Gastrocnemius medialis (tissue), 4 donors: ENCODE data around the gene CIDEA. TPM values are rescaled to one million over a fixed set of nuclear protein-coding genes. Genes with fewer than 3 reads are reported as not detected.

ENCODE experiments used
- ATAC-seq, 2 donors: fragments of 150-250 bp; one replicate each; pipeline ENCODE4 v1.9.1; 2016
- DNase-seq, 2 donors: peaks; one replicate each; pipeline ENCODE4 v3.0.0-alpha.2; 2019
- H3K27ac ChIP-seq, 4 donors: fragments of 200-600 bp; sonication (generic); 1 replicate in 1 of 4; 2 replicates in 3 of 4; pipeline ENCODE4 v1.5.1; 2016 to 2018; ENCODE audit warnings: mild to moderate bottlenecking in 2 of 4, moderate library complexity in 1 of 4
- H3K27me3 ChIP-seq, 3 donors: fragments of 200-600 bp; sonication (generic) in 2 of 3; 1 replicate in 1 of 3; 2 replicates in 2 of 3; pipeline versions ENCODE4 v1.5.1 to v1.6.0; 2016 to 2019; ENCODE audit warnings: mild to moderate bottlenecking in 1 of 3, moderate library complexity in 1 of 3
- H3K36me3 ChIP-seq, 2 donors: fragments of 200-600 bp; sonication (generic) in 1 of 2; one replicate each; pipeline ENCODE4 v1.5.1; 2017 to 2018
- H3K4me1 ChIP-seq, 2 donors: fragments of 200-600 bp; sonication (generic) in 1 of 2; one replicate each; pipeline ENCODE4 v1.5.1; 2016 to 2017; ENCODE audit warnings: mild to moderate bottlenecking in 2 of 2
- H3K4me3 ChIP-seq, 4 donors: fragments of 200-600 bp; sonication (generic) in 3 of 4; 1 replicate in 1 of 4; 2 replicates in 3 of 4; pipeline ENCODE4 v1.5.1; 2016 to 2019; ENCODE audit warnings: mild to moderate bottlenecking in 2 of 4
- H3K9me3 ChIP-seq, 3 donors: fragments of 200-600 bp; sonication (generic) in 2 of 3; 1 replicate in 1 of 3; 2 replicates in 2 of 3; pipeline ENCODE4 v1.5.1; 2016 to 2019
- POLR2A ChIP-seq, 2 donors: fragments of 450-650 bp; IDR thresholded peaks; one replicate each; pipeline ENCODE4 v1.6.1; 2017; ENCODE audit warnings: antibody characterized with exemption in 2 of 2, mild to moderate bottlenecking in 2 of 2, moderate library complexity in 2 of 2
- in situ Hi-C, 4 donors: fragments of 200-750 bp; cut with MboI; loops; one replicate each; pipeline versions ENCODE4 v1.15.0 to v1.8.0; 2017; ENCODE audit warnings: low sequenced_read_pairs in 4 of 4
- intact Hi-C: fragments of 100-400 bp; cut with DNase I; formaldehyde crosslinking; loops from one replicate; pipeline ENCODE4 v1.15.1; 2023; ENCODE audit warnings: low total_unique reads
- total RNA-seq, 4 donors: library from RNA; depleted of rRNA; stranded (reverse); fragments of >200 nt; gene quantifications; one replicate each; pipeline versions ENCODE4 v1.1.0 to v1.2.3, GENCODE V29; 2016
- TF ChIP-seq, protein P1 (sequence below), 5 experiments: fragments of 450-650 bp in 3 of 5; fragments of 200-600 bp in 2 of 5; sonication (generic) in 2 of 5; IDR thresholded peaks in 4 of 5; conservative IDR thresholded peaks in 1 of 5; 1 replicate in 4 of 5; 2 replicates in 1 of 5; pipeline ENCODE4 v1.5.1; 2016 to 2019; ENCODE audit warnings: antibody characterized with exemption in 5 of 5, mild to moderate bottlenecking in 3 of 5, moderate library complexity in 3 of 5

The CIDEA gene
- total RNA-seq, 4 donors from 2014 or later = 0.33 to 7.4 TPM; not detected in 2

DNA sequence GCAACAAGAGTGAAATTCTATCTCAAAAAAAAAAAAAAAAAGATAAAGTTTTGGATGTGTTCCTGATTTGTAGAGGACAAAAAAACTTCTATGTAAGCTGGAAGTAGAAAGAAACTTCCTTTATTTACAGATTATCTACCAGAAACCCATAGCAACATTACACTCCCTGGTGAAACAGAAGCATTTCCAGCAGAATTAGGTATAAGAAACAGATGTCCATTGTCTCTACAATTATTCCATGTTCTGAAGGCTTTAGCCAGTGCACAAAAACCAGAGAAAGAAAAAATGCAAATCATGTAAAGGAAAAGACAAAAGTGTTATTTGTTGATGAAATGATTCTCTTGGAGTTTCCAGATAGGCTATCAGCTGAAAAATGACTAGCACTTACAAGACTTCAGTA is 58.8 kb downstream of the CIDEA start:
- in situ Hi-C loops = no loop called here
- Histone ChIP-seq H3K36me3 (peaks cover 0 to 14% of the 10 kb centered on the region in 2 donors), H3K4me1 (peaks cover 19 to 31% of the 10 kb centered on the region in 2 donors), H3K4me3 (no peak overlapping the region), H3K27ac (no peak overlapping the region), H3K27me3 (peaks cover 10 to 14% (median 11%) of the 10 kb centered on the region in 3 donors), H3K9me3 (peaks cover 0 to 6% (median 0%) of the 10 kb centered on the region in 3 donors)
- ATAC-seq = no peak
- intact Hi-C loops = no loop called here
- no peak for TF ChIP-seq POLR2A (IDR thresholded peaks at IDR 0.05)
- TF ChIP-seq, protein P1, sequence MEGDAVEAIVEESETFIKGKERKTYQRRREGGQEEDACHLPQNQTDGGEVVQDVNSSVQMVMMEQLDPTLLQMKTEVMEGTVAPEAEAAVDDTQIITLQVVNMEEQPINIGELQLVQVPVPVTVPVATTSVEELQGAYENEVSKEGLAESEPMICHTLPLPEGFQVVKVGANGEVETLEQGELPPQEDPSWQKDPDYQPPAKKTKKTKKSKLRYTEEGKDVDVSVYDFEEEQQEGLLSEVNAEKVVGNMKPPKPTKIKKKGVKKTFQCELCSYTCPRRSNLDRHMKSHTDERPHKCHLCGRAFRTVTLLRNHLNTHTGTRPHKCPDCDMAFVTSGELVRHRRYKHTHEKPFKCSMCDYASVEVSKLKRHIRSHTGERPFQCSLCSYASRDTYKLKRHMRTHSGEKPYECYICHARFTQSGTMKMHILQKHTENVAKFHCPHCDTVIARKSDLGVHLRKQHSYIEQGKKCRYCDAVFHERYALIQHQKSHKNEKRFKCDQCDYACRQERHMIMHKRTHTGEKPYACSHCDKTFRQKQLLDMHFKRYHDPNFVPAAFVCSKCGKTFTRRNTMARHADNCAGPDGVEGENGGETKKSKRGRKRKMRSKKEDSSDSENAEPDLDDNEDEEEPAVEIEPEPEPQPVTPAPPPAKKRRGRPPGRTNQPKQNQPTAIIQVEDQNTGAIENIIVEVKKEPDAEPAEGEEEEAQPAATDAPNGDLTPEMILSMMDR (IDR thresholded peaks at IDR 0.05 in 4 of 5, conservative IDR thresholded peaks at IDR 0.05 in 1 of 5) = no peak
- no peak for DNase-seq

DNA sequence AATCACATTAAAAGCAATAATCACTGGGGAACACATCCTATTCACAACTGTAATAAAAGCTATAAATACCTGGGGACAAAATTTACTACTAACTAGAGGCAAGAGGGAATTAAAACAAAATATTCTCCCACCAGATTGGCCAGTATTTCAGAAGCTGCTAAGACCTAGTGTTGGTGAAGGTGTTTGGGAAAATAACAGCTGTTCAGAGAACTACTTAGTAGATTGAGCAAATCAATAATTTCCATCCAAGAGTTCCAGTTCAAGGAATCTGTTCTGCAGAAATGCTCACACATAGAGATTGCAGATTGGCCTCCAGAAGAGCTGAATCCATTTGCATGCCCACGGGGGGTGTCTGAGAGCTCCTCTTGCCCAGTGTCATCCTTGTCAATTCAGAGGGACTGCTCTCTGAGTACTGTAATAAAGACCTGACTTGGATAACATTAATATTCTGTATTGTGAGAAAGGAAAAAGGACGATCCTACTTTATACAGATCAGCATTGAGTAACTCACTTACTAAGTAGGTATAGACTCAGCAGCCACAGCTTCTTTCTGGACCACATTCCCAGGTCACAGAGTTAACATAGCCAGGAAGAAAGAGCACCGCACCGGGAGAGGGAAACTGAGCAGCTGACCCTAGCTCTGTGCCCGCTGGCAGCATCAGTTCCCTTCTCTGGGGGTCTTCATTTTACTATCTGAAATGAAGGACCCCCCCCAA is 59.5 kb downstream of the CIDEA start:
- intact Hi-C loops (no loop called here), in situ Hi-C loops (no loop called here)
- Histone ChIP-seq H3K4me3 (no peak overlapping the region), H3K27ac (no peak overlapping the region), H3K4me1 (peaks cover 19 to 32% of the 10 kb centered on the region in 2 donors), H3K36me3 (peaks cover 0 to 14% of the 10 kb centered on the region in 2 donors), H3K9me3 (peaks cover 0 to 6% (median 0%) of the 10 kb centered on the region in 3 donors), H3K27me3 (peaks cover 6 to 10% (median 10%) of the 10 kb centered on the region in 3 donors)
- no peak for ATAC-seq
- DNase-seq = no peak
- TF ChIP-seq, protein P1 (IDR thresholded peaks at IDR 0.05 in 4 of 5, conservative IDR thresholded peaks at IDR 0.05 in 1 of 5) = no peak
- TF ChIP-seq POLR2A (IDR thresholded peaks at IDR 0.05) = no peak

DNA sequence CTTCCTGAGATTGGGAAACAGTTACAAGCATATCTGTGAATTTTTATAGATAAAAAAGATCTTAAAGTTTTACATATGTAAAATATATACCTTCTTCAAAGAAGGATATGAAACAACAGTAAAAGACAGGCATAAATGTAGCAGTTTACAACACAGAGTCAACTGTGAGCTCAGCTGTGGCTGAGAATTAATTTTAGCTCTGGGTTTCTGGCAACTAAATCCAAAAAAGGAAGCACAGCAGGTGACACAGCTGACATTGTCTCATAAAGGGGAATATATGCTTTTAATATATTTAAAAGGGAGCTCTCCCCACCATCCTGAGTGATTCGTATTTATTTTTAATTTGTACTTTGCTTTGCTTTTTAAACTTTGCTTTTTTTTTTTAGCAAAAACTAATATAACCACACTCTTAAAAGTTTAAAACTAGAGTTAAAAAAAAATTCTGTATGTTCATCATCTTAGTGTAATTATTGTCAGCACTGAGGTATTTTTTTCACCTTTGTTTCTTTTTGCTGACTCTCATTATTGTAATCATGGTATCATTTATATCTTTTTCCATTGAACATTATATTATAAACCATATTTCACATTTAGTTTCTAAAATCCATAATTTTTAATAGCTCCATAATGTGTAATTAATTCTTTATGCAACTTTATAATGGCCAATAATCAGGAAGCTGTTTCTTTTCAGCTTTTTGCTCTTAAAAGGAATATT is 60.6 kb downstream of the CIDEA start:
- in situ Hi-C loops (no loop called here), intact Hi-C loops (no loop called here)
- no peak for ATAC-seq
- TF ChIP-seq, protein P1 (IDR thresholded peaks at IDR 0.05 in 4 of 5, conservative IDR thresholded peaks at IDR 0.05 in 1 of 5) = no peak
- TF ChIP-seq POLR2A (IDR thresholded peaks at IDR 0.05) = no peak
- H3K4me1 ChIP-seq = peaks cover 13 to 23% of the 10 kb centered on the region in 2 donors
- peaks cover 0 to 14% of the 10 kb centered on the region in 2 donors for H3K36me3 ChIP-seq
- no peaks in the 10 kb centered on the region for H3K27me3 ChIP-seq
- H3K4me3 ChIP-seq = no peak overlapping the region
- no peak for DNase-seq
- H3K9me3 ChIP-seq = peaks cover 0 to 6% (median 0%) of the 10 kb centered on the region in 3 donors
- H3K27ac ChIP-seq = peak overlapping the region in 1 of 4 donors; percentile 18

DNA sequence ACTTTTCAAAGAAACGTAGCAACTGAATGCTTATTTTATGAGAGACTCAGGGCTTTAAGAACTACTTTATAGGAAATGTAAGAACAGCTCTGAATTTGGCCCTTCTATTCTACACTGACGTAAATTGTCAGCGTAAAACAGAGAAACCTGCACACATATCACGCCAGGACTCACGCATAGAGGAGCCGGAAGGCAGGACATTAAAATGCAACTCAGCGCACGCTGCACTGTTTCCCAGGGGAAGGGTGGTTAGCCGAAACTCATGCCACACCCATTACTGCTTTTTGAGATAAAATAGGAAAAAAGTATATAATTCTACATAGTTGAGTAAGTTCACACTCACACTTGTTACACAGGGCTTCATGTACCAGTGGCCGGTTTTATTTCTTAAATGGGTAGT is 61.3 kb downstream of the CIDEA start:
- no peak overlapping the region for H3K4me3 ChIP-seq
- peaks cover 13 to 20% of the 10 kb centered on the region in 2 donors for H3K4me1 ChIP-seq
- DNase-seq = no peak
- intact Hi-C loops (no loop called here), in situ Hi-C loops (no loop called here)
- TF ChIP-seq, protein P1 (IDR thresholded peaks at IDR 0.05 in 4 of 5, conservative IDR thresholded peaks at IDR 0.05 in 1 of 5) = no peak
- no peak for TF ChIP-seq POLR2A (IDR thresholded peaks at IDR 0.05)
- peaks cover 0 to 14% of the 10 kb centered on the region in 2 donors for H3K36me3 ChIP-seq
- no peak for ATAC-seq
- peak overlapping the region in 2 of 4 donors; percentile 4 to 18 for H3K27ac ChIP-seq
- H3K27me3 ChIP-seq = no peaks in the 10 kb centered on the region
- H3K9me3 ChIP-seq = peaks cover 0 to 6% (median 0%) of the 10 kb centered on the region in 3 donors
